Trophoblast cell (in vitro differentiated cells and primary cell): Measurements from ENCODE around the gene NUDT4B.
"Not testable (repeated sequence)": the region's sequence is repeated elsewhere in the genome, so short reads cannot be mapped to it uniquely, and the experiment has no call there.

Experiments
- DNase-seq, 2 donors: peaks; one replicate each; pipeline ENCODE4 v3.0.0-alpha.2; 2016
- H2AFZ ChIP-seq: 2 replicates; pipeline ENCODE4 v1.6.1; 2013; ENCODE audit warnings: low read length, moderate library complexity, mild to moderate bottlenecking; ENCODE audit not compliant: insufficient read depth, poor library complexity
- H2AK5ac ChIP-seq: 2 replicates; pipeline ENCODE4 v1.6.1; 2013; ENCODE audit warnings: mild to moderate bottlenecking, low read length
- H2BK120ac ChIP-seq: 2 replicates; pipeline ENCODE4 v1.6.1; 2013; ENCODE audit warnings: low read length, mild to moderate bottlenecking, moderate library complexity; ENCODE audit not compliant: insufficient read depth, poor library complexity
- H2BK12ac ChIP-seq: 2 replicates; pipeline ENCODE4 v1.6.1; 2013; ENCODE audit warnings: mild to moderate bottlenecking, low read length, moderate library complexity
- H2BK5ac ChIP-seq: 2 replicates; pipeline ENCODE4 v1.6.1; 2013; ENCODE audit warnings: low read length, low read depth, moderate library complexity, mild to moderate bottlenecking; ENCODE audit not compliant: poor library complexity
- H3K14ac ChIP-seq: 2 replicates; pipeline ENCODE4 v1.6.1; 2013; ENCODE audit warnings: mild to moderate bottlenecking, low read length
- H3K18ac ChIP-seq: 2 replicates; pipeline ENCODE4 v1.6.1; 2013; ENCODE audit warnings: mild to moderate bottlenecking, low read length
- H3K23ac ChIP-seq: 2 replicates; pipeline ENCODE4 v1.6.1; 2013; ENCODE audit warnings: low read length
- H3K27ac ChIP-seq: 2 replicates; pipeline ENCODE4 v1.5.1; 2013; ENCODE audit warnings: low read depth, mild to moderate bottlenecking, inconsistent platforms, low read length, moderate library complexity
- H3K27me3 ChIP-seq: 2 replicates; pipeline ENCODE4 v1.6.1; 2013; ENCODE audit warnings: inconsistent platforms, mild to moderate bottlenecking, low read length, moderate library complexity; ENCODE audit not compliant: insufficient read depth
- H3K36me3 ChIP-seq, 2 experiments: 1 replicate in 1 of 2; 2 replicates in 1 of 2; pipeline ENCODE4 v1.6.1; 2013; ENCODE audit warnings: low read length in 2 of 2, mild to moderate bottlenecking in 2 of 2, moderate library complexity in 1 of 2; ENCODE audit not compliant: insufficient read depth in 2 of 2, control insufficient read depth in 1 of 2
- H3K4ac ChIP-seq: 2 replicates; pipeline ENCODE4 v1.6.1; 2013; ENCODE audit warnings: low read depth, mild to moderate bottlenecking, low read length, moderate library complexity
- H3K4me1 ChIP-seq, 2 experiments: 1 replicate in 1 of 2; 2 replicates in 1 of 2; pipeline ENCODE4 v1.6.1; 2013; ENCODE audit warnings: low read length in 2 of 2, mild to moderate bottlenecking in 2 of 2, moderate library complexity in 1 of 2; ENCODE audit not compliant: insufficient read depth in 2 of 2, control insufficient read depth in 1 of 2
- H3K4me2 ChIP-seq: 2 replicates; pipeline ENCODE4 v1.6.1; 2013; ENCODE audit warnings: inconsistent platforms, mild to moderate bottlenecking, low read length, moderate library complexity
- H3K4me3 ChIP-seq: 2 replicates; pipeline ENCODE4 v1.5.1; 2013; ENCODE audit warnings: mild to moderate bottlenecking, low read depth, low read length, inconsistent platforms
- H3K79me1 ChIP-seq: one replicate; pipeline ENCODE4 v1.6.1; 2013; ENCODE audit warnings: low read length
- H3K79me2 ChIP-seq: 2 replicates; pipeline ENCODE4 v1.6.1; 2013; ENCODE audit warnings: low read length, mild to moderate bottlenecking; ENCODE audit not compliant: control insufficient read depth, insufficient read depth, poor library complexity
- H3K9ac ChIP-seq: 2 replicates; pipeline ENCODE4 v1.6.1; 2013; ENCODE audit warnings: mild to moderate bottlenecking, low read length
- H3K9me3 ChIP-seq: 2 replicates; pipeline ENCODE4 v1.6.1; 2013; ENCODE audit warnings: low read depth, mild to moderate bottlenecking, control low read depth, inconsistent platforms, low read length; ENCODE audit not compliant: insufficient read depth
- H4K12ac ChIP-seq: 2 replicates; pipeline ENCODE4 v1.6.1; 2013; ENCODE audit warnings: low read depth, mild to moderate bottlenecking, low read length, moderate library complexity
- H4K8ac ChIP-seq: 2 replicates; pipeline ENCODE4 v1.6.1; 2013; ENCODE audit warnings: low read depth, mild to moderate bottlenecking, low read length, moderate library complexity
- H4K91ac ChIP-seq: one replicate; pipeline ENCODE4 v1.6.1; 2013; ENCODE audit warnings: low read depth, mild to moderate bottlenecking, low read length, moderate library complexity
- WGBS: extraction: QIAGEN DNeasy Blood & Tissue Kit; methylation state at CpG from one replicate; pipeline ENCODE4 v1.1.7; 2013; ENCODE audit warnings: missing lambda C conversion rate; ENCODE audit not compliant: insufficient read length, insufficient coverage; ENCODE audit errors: extremely low coverage; 5-methylcytosine and 5-hydroxymethylcytosine counted together

The NUDT4B gene

GRCh38 chr1:148715518-148715917 is 33.1 kb upstream of the NUDT4B start:
- H2AFZ ChIP-seq, H4K12ac ChIP-seq, H3K9me3 ChIP-seq, H2BK12ac ChIP-seq, H3K36me3 ChIP-seq, H2AK5ac ChIP-seq, H4K8ac ChIP-seq, DNase-seq, H4K91ac ChIP-seq, H3K79me1 ChIP-seq, H3K18ac ChIP-seq, H3K4me3 ChIP-seq, H2BK120ac ChIP-seq, H3K23ac ChIP-seq, H3K27me3 ChIP-seq, H3K4me1 ChIP-seq, H3K4me2 ChIP-seq, H3K9ac ChIP-seq, H2BK5ac ChIP-seq, H3K79me2 ChIP-seq, H3K14ac ChIP-seq, H3K4ac ChIP-seq, H3K27ac ChIP-seq: not testable (repeated sequence)
- WGBS = no CpG with 5 or more reads among the region's 3 CpGs

- not testable (repeated sequence) for H2BK12ac ChIP-seq, H3K4ac ChIP-seq, H2BK5ac ChIP-seq, H2AFZ ChIP-seq, DNase-seq, H3K9ac ChIP-seq, H3K79me1 ChIP-seq, H4K12ac ChIP-seq, H3K23ac ChIP-seq, H3K18ac ChIP-seq, H2BK120ac ChIP-seq, H3K4me1 ChIP-seq, H3K79me2 ChIP-seq, H3K36me3 ChIP-seq, H3K4me3 ChIP-seq, H2AK5ac ChIP-seq, H3K27ac ChIP-seq, H3K4me2 ChIP-seq, H3K9me3 ChIP-seq, H4K8ac ChIP-seq, H3K27me3 ChIP-seq, H3K14ac ChIP-seq, H4K91ac ChIP-seq
- WGBS = no CpG with 5 or more reads among the region's 1 CpG
These were observed 31.5 kb upstream of the NUDT4B start for GRCh38 chr1:148716966-148717520.

GRCh38 chr1:148720918-148721317 is 27.7 kb upstream of the NUDT4B start:
- not testable (repeated sequence) for H3K4me3 ChIP-seq, H3K23ac ChIP-seq, H4K8ac ChIP-seq

DNA sequence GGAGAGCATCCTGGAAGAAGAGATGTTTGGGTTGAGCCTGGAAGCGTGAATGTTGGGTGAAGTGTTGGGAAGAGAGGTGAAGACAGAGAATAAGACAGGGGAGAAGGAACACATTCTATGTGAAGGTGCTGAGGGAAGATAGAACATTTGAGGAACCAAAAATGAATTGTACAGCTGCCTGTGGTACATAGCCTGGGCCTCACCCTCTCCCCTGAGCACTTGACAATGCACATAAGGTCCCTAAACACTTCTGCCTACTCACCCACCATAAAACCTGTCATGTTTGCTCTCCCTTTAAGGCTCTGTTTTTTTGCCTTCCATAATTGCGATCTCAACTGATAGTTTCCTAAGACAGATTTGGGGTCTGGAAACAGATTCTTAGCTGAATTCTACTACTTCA is 25.8 kb upstream of the NUDT4B start:
- H2AK5ac ChIP-seq, H3K4me2 ChIP-seq, H2BK5ac ChIP-seq, H2BK120ac ChIP-seq, H2BK12ac ChIP-seq, H3K27ac ChIP-seq, H3K14ac ChIP-seq, H2AFZ ChIP-seq, H3K79me2 ChIP-seq, H3K4ac ChIP-seq, H3K36me3 ChIP-seq, H3K9ac ChIP-seq, H3K18ac ChIP-seq, DNase-seq, H3K9me3 ChIP-seq, H3K79me1 ChIP-seq, H3K4me3 ChIP-seq, H3K4me1 ChIP-seq, H3K23ac ChIP-seq, H4K91ac ChIP-seq, H4K8ac ChIP-seq, H3K27me3 ChIP-seq, H4K12ac ChIP-seq: not testable (repeated sequence)
- WGBS = no CpG with 5 or more reads among the region's 2 CpGs

More at GRCh38 chr1:148720918-148721317, 27.7 kb upstream of the NUDT4B start:
- not testable (repeated sequence) for H2BK5ac ChIP-seq, H2BK12ac ChIP-seq, H4K91ac ChIP-seq, H4K12ac ChIP-seq, H3K18ac ChIP-seq, H2AFZ ChIP-seq, DNase-seq, H3K36me3 ChIP-seq, H3K9me3 ChIP-seq, H2BK120ac ChIP-seq, H3K4ac ChIP-seq, H3K79me2 ChIP-seq, H3K9ac ChIP-seq, H3K79me1 ChIP-seq, H3K27ac ChIP-seq, H2AK5ac ChIP-seq, H3K27me3 ChIP-seq, H3K14ac ChIP-seq, H3K4me1 ChIP-seq, H3K4me2 ChIP-seq
- WGBS = no CpG with 5 or more reads among the region's 9 CpGs
